ENCODE measurements around the gene PPP1R1C. TPM values are rescaled to one million over a fixed set of nuclear protein-coding genes. Genes with fewer than 3 reads are reported as not detected.

Gene PPP1R1C
- total RNA-seq, 4 donors from 2014 or later, result 1.1 to 9.2 TPM; not detected in 2

DNA sequence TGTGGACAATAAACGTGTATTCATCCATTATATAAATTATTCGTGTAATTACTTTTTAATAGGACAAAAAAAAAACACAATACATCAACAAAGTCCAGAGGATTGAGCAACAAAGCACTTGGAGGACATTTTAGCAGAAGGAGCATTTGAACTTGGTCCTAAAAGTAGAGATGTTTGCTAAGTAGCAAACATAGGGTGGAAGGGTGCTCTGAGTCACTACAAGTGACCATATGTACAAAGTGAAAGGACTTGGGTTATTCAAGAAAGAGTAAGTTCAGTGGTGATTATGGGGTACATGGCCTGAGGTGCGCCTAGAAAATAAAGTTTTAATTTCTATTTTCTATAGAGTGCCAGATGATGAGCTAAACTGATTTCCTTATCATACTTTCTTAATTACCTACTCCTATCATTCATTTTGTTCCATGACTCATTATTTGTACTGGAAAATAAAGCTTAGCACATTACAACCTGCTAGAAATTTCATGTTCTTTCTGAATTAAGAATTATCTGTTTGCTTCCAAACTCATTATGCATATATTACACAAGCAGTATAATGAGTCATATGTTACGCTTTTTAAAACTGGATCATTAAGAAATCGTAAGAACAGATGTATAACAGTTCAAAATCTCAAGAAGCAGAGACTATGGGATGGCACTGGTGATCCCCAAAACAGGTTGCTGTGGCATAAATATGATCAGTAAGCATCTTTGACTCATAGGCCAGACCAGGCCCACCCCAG, 13.1 kb upstream of the PPP1R1C start:
- no peaks in the 10 kb centered on the region for H3K27me3 ChIP-seq
- TF ChIP-seq, protein P1, sequence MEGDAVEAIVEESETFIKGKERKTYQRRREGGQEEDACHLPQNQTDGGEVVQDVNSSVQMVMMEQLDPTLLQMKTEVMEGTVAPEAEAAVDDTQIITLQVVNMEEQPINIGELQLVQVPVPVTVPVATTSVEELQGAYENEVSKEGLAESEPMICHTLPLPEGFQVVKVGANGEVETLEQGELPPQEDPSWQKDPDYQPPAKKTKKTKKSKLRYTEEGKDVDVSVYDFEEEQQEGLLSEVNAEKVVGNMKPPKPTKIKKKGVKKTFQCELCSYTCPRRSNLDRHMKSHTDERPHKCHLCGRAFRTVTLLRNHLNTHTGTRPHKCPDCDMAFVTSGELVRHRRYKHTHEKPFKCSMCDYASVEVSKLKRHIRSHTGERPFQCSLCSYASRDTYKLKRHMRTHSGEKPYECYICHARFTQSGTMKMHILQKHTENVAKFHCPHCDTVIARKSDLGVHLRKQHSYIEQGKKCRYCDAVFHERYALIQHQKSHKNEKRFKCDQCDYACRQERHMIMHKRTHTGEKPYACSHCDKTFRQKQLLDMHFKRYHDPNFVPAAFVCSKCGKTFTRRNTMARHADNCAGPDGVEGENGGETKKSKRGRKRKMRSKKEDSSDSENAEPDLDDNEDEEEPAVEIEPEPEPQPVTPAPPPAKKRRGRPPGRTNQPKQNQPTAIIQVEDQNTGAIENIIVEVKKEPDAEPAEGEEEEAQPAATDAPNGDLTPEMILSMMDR (IDR thresholded peaks at IDR 0.05), result no peak
- no peak for TF ChIP-seq POLR2A (IDR thresholded peaks at IDR 0.05)
- no peak overlapping the region for H3K4me3 ChIP-seq
- H3K9me3 ChIP-seq, result no peaks in the 10 kb centered on the region
- H3K36me3 ChIP-seq, result no peaks in the 10 kb centered on the region
- 49 to 57% methylated on average over 5 of the region's 5 CpGs for WGBS, 2 donors
- H3K4me1 ChIP-seq, result peaks cover 0 to 10% (median 0%) of the 10 kb centered on the region in 3 donors
- H3K27ac ChIP-seq, result no peak overlapping the region
- intact Hi-C loops (cut with DNase I), result no loop called here
- no peak for DNase-seq

DNA sequence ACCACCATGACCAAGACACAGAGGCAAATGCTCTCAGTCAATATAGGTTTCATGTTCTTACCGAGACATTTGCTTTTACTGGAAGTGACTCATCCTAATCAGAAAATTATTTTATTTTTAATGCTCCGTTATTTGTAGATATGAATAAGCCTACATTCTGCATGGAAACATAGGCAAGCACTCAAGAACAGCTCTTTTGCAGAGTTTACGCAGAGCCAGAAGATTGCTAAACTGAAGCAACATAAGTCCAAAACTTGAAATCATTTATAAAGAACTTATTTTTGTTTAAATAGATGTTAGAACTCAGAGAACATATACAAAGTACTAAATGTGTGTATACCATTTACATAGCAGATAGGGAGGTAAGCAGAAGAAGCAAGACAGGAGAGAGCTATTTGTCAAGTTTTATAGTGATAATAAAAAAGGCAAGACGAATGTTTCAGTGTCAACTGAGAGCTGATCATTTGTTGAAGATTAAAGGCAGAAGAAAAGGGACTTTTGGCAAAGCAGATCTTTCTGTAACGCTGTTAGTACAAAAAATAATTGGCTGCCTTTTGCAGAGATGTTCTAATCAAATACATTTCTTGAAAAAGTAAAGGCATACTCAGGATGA, 12.4 kb upstream of the PPP1R1C start:
- no peak overlapping the region for H3K27ac ChIP-seq
- no peak overlapping the region for H3K4me3 ChIP-seq
- H3K4me1 ChIP-seq, result peaks cover 0 to 16% (median 0%) of the 10 kb centered on the region in 3 donors
- no peak for TF ChIP-seq POLR2A (IDR thresholded peaks at IDR 0.05)
- TF ChIP-seq, protein P1 (IDR thresholded peaks at IDR 0.05), result no peak
- DNase-seq, result no peak
- intact Hi-C loops (cut with DNase I), result no loop called here
- H3K27me3 ChIP-seq, result no peaks in the 10 kb centered on the region
- no peaks in the 10 kb centered on the region for H3K9me3 ChIP-seq
- WGBS, 2 donors, result 30 to 47% methylated on average over 5 of the region's 5 CpGs
- no peaks in the 10 kb centered on the region for H3K36me3 ChIP-seq

DNA sequence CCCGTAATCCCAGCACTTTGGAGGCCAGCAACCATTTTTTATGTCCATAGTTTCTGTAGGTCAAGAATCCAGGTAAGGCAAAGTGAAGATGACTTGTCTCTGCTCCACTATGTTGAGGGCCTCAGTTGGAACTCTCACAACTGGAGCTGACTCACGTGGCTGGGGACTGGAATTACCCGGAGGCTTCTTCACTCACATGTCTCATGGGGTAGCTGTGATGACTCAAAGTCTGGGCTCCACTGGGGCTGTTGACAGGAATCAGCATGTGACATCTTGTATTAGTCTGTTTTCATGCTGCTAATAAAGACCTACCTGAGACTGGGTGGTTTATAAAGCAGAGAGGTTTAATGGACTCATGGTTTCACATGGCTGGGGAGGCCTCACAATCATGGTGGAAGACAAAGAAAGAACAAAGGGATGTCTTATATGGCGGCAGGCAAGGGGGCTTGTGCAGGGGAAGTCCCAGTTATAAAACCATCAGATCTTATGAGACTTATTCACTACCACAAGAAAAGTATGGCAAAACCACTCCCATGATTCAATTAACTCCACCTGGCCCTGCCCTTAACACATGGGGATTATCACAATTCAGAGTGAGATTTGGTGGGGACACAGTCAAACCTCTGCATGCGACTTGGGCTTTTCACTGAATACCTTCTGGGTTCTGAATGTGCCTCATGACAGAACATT, 7.8 kb upstream of the PPP1R1C start:
- Histone ChIP-seq H3K4me3 (no peak overlapping the region), H3K27ac (peak overlapping the region in 1 of 4 donors; percentile 14), H3K36me3 (no peaks in the 10 kb centered on the region), H3K27me3 (no peaks in the 10 kb centered on the region), H3K9me3 (no peaks in the 10 kb centered on the region), H3K4me1 (peaks cover 0 to 15% (median 0%) of the 10 kb centered on the region in 3 donors)
- WGBS, 2 donors, result 34 to 53% methylated on average over 3 to 5 of the region's 5 CpGs
- no peak for DNase-seq
- TF ChIP-seq, protein P1 (IDR thresholded peaks at IDR 0.05), result no peak
- no peak for TF ChIP-seq POLR2A (IDR thresholded peaks at IDR 0.05)
- intact Hi-C loops (cut with DNase I), result no loop called here

DNA sequence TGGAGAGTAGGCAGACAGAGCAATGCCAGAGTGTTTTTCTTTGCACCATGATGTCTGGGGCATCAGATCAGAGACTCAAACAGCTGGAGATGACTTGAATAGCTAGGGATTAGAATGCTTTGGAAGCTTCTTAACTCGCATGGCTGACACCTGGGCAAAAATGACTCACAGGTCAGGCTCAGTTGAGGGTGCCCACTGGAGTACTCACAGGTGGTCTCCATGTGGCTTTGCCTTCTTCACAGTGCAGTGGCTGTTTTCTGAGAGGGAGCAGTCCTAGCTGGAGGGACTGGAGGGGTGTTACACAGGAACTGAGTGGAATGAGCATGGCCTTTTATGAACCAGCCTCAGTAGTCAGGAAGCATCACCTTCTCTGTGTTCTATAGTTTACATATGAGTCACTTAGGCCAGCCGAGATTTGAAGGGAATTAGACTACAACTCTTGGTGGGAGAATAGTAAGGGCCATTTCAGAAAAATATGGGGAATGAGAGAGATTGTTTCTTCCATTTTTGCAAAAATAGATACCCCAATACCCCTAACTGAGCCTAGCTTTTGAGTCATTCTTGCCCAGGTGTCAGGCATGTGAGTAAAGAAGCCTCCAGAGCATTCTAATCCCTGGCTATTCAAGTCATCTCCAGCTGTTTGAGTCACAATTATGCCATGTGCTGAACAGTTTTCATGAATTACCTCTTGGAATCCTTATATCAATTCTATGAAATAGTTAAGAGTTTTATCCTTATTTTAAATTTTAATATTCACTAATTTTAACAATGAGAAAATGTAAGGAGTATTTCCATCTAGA, 7.1 kb upstream of the PPP1R1C start:
- no peak overlapping the region for H3K4me3 ChIP-seq
- WGBS, 2 donors, result 46 to 64% methylated on average over 2 of the region's 2 CpGs
- H3K27me3 ChIP-seq, result no peaks in the 10 kb centered on the region
- H3K4me1 ChIP-seq, result peaks cover 0 to 10% (median 0%) of the 10 kb centered on the region in 3 donors
- intact Hi-C loops (cut with DNase I), result no loop called here
- peak overlapping the region in 1 of 4 donors; percentile 14 for H3K27ac ChIP-seq
- H3K9me3 ChIP-seq, result no peaks in the 10 kb centered on the region
- TF ChIP-seq POLR2A (IDR thresholded peaks at IDR 0.05), result no peak
- TF ChIP-seq, protein P1 (IDR thresholded peaks at IDR 0.05), result no peak
- DNase-seq, result no peak
- H3K36me3 ChIP-seq, result no peaks in the 10 kb centered on the region
